Measurements from ENCODE around the gene HLCS.
"Not testable (repeated sequence)": the region's sequence is repeated elsewhere in the genome, so short reads cannot be mapped to it uniquely, and the experiment has no call there.

HLCS gene

GRCh38 chr21:36952331-36952730 lies 14.1 kb downstream of the HLCS start:
- not testable (repeated sequence) for DNase-seq

DNA sequence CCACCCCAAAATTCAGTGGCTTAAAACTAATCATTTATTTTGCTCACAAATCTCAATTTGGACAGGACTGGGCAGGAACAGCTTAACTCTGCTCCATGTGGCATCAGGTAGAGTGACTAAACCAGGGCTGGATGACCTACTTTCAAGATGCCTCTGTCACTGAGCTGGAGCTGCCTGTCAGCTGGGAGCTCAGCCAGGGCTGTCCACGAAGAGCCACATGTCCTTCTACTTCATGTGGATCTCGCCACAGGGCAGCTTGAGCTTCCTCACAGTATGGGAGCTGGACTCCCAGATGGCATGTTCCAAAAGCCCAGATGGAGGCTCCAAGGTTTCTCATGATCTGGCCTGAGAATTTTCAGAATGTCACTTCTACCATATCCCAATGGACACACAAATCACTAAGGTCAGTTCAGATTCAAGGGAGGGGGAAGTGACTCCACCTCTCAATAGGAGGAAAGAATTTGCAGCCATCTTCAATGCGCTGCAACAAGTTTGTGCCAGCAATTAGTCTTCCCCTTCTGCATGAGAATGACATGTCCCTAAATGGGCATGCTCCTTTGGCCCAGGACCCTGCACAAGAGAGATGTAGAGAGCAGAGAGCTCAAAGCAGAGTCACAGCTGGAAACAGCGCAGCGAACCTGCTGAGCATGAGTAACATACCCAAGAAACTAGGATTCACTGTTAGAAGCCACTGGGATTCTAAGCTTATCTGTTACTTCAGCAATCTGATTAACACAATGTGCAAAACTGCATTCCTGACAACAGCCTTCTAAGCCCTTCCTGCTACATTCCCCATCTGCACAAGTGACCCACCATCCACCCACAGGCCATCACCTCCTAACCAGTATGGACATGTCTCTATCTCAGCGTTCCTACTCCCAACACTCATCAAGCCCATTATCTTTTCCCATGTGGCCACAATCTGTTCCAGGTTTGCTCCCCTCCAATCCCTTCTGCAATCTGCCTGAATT lies 17.0 kb downstream of the HLCS start:
- no peak for DNase-seq

DNA sequence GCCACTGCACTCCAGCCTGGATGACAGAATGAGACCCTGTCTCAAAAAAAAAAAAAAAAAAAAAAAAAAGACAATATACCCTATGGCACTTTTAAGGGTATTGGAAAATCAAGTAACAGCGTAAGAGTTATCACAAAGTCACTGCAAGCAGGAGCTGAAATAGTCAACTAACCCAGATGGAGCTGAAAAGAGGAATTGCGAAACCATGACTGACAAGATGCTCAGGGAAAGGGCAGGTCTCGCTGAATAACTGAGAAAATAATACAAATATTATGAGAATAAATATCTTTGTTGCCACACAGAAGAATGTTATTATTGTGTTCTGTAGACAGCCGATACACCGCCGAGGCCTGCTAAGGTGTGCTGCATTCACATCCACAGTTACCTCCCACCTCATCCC lies 17.8 kb downstream of the HLCS start:
- DNase-seq: no peak

DNA sequence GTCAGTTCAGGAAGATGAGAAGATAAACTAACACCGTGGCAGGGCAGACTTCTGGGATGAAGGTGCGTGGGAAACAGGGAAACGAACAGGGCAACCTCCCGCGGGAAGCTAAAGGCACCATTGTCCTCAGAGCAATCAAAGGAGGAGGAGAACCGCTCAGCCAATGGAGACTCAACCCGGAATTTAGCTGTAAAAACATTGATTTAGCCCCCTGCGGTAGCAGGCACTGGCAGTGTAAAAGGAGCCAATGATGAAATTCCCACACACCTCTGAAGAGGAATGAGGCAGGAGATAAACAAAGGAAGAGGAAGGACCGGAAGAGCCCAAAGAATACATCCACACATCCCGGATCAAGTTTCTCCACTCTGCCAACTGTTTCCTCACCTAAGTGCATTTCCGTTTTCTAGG lies 19.5 kb downstream of the HLCS start:
- no peak for DNase-seq

GRCh38 chr21:36945496-36946138 lies 20.9 kb downstream of the HLCS start:
- DNase-seq: no peak

DNA sequence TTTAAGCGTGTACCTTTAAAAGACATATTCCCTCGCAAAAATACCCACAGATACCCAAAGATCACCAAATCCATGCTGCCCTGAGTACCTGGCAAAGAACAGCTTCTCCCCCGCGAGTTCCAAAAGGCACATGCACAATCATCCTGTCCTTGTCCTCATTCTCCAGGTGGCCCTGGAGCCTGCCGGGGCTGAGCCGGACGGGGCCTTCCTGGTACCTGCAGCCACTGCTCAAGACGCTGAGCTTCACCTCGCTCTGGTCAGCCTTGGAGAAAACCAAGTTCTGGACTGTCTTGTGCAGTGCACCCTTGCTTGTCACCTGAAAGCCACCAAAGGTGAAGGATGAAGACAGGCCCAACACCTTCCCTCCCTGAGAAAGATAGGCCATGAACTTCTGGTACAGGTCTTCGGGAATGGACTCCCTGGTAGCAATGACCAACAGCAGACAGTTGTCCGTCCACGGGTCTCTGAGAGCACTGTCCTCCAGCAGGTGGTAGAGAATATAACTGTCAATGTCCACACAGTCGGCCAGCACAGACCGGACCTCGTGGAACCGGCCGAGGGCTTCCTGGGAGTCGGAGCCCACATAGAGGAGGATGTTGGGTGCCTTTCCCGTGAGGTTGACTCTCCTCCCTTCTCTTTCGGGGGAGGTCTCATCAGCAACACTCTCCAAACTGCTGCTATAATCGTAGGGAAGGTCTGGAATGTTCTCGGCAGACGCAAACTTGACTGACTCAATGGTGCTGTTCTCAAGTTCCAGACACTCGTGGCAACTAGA lies 29.9 kb downstream of the HLCS start:
- no peak for DNase-seq

GRCh38 chr21:36934864-36935420 lies 31.5 kb downstream of the HLCS start:
- no peak for DNase-seq

DNA sequence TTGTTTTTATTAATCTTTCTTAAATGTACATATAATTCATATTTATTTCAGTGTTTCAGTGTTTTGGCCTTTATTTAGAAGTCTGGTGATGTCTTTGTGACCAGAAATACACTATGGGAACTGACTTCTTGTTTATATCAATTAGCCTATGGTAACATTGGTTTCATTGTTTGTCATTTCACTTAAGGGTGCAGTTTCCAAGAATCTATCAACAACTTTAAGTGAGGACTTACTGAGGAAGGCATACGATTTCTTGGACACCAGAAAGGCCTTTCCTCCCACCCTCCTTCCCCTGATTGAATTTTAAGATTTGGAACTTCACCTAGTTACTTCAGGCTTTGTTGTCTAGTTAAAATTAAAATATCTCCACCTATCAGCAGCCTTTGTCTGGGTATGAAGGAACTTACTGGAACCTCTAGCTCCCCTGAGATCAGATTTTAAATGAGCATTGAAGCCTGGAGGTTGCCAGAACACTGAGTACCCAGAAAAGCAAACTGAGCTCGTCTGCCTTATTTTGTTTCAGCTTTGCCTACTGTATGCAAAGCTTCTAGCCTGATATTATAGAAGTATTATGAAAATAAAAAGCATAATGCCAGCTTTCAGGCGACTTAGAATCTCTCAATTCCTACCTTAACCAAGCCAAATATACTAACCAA lies 34.2 kb downstream of the HLCS start:
- DNase-seq: no peak

DNA sequence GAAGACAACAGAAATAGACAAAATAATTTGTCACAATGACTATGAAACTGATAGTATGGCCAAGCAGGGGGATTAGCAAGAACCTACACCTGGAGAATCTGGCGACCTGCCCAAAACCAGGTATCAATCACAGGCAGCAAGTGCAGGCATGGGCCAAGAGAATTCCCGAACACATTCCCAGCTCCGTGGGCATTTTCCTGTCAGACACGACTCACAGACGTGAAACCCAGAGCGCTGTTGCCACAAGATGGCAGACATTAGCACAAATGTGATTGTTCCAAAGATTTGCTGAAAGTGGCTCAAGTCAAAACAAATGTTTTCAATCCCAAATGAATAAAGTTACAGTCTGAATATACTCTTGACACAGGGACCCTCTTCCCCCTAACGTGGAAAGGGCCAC lies 36.8 kb downstream of the HLCS start:
- no peak for DNase-seq

- DNase-seq: no peak
These were observed 37.5 kb downstream of the HLCS start for GRCh38 chr21:36928960-36929359.

GRCh38 chr21:36927719-36928117 lies 38.8 kb downstream of the HLCS start:
- peak; percentile 39 for DNase-seq

- no peak for DNase-seq
These were observed 39.3 kb downstream of the HLCS start for GRCh38 chr21:36926989-36927718.

- DNase-seq: no peak
These were observed 43.2 kb downstream of the HLCS start for GRCh38 chr21:36923270-36923669.

DNA sequence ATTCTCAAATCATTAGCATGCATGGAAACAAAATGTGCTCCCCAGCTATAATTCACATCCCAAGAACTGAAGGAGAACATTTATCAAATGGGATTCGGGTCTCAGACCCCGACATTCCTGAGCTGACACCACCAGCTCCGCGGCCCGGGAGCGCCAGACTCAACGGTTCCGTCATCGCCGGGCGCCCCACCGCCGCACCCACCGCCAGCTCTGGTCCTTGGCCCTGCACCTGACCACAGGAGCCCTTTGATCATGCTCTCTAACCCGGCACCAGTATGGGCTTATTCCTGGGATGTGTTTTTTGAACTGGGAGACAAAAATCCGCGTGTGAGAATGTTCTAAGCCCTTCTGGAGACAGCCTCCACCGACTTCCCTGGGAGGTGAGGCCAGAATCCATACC lies 43.6 kb downstream of the HLCS start:
- no peak for DNase-seq

GRCh38 chr21:36918291-36918690 lies 48.2 kb downstream of the HLCS start:
- no peak for DNase-seq

- no peak for DNase-seq
These were observed 48.9 kb downstream of the HLCS start for GRCh38 chr21:36917471-36918158.

DNA sequence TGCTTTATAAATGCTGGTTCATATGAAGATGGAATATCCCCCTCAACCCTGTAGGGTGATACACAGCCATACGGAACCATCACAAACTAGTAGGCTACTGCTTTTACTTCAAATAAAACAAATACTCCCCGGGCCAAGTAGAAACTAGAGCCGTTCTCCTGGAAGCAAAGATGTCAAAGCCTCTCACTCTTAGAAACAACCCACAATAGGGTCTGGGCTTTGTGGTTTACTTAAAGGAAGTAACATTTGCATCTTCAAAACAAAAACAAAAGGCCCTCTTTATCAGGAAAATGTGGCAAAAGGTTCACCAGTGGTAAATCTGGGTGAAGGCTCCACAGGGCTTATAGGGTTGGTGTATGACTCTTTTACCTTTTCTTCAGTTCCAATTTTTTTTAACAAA lies 49.8 kb downstream of the HLCS start:
- no peak for DNase-seq

DNA sequence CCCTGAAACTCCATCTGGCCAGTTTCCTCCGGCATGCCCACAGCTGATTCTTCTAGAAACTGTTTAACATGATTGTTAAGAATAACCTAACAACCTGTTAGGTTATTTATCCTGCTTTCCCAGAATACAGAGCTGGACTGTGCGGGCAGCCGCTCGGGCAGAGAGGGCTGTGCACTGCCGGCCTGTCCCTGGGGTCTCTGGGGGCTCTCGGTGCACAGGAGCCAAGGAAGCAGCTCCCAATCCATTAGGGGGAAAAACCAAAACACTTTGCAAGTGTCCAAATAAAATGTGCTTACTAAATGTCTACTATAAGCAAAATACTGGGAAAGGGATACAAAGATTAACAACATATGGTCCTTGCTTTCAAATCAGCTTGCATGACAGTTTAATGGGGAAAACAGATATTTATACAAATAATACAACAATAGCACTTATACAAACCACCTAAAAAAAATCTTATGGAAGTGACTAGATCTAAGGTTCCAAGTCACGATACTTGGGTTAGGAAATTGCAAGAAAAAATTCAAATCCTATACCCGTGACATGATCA lies 50.7 kb downstream of the HLCS start:
- no peak for DNase-seq

DNA sequence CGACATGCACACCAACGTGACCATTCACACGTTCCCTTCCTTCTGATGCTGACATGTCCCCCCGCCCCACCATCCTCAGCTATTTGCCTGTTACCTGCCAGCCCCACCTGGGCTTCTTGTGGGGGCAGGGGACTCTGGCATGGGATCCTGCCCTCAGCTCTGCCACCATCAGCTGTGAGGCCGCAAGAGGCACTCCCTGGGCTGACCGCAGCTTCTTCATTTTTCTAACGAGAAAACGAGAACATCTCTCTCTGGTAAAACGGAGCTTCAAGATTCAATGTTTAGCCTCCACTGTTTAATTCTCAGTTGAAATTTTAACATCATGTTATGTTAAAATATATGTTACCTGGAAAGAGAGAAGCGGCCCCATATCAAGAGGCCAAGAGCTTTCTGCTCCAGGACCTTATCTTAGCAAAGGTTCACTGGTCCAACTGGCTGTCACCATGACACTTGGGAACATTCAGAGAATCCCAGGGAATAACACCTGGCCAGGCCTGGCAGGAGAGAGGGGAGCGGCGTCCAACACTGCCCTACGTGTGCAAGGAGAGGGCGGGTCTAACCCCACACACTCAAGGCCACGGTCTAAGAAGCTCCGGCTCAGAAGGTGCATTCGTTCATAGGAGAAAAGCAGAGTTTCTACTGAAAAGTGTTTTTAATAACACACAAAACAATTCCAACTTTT lies 51.3 kb downstream of the HLCS start:
- no peak for DNase-seq

Data from NCI-H2107 (cell line).